Measurements from ENCODE around the gene MMUT.

- TF ChIP-seq CTCF (IDR thresholded peaks at IDR 0.05) (no peak), POLR2AphosphoS5 (IDR thresholded peaks at IDR 0.05) (no peak), POLR2A (IDR thresholded peaks at IDR 0.05) (no peak), EP300 (IDR thresholded peaks at IDR 0.05) (no peak)
These were observed 62.0 kb downstream of the MMUT start for GRCh38 chr6:49401063-49401462.

Measured in upper lobe of left lung (tissue), 4 donors.